ENCODE data around the gene EEIG1.

- TF ChIP-seq, protein P1, sequence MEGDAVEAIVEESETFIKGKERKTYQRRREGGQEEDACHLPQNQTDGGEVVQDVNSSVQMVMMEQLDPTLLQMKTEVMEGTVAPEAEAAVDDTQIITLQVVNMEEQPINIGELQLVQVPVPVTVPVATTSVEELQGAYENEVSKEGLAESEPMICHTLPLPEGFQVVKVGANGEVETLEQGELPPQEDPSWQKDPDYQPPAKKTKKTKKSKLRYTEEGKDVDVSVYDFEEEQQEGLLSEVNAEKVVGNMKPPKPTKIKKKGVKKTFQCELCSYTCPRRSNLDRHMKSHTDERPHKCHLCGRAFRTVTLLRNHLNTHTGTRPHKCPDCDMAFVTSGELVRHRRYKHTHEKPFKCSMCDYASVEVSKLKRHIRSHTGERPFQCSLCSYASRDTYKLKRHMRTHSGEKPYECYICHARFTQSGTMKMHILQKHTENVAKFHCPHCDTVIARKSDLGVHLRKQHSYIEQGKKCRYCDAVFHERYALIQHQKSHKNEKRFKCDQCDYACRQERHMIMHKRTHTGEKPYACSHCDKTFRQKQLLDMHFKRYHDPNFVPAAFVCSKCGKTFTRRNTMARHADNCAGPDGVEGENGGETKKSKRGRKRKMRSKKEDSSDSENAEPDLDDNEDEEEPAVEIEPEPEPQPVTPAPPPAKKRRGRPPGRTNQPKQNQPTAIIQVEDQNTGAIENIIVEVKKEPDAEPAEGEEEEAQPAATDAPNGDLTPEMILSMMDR (conservative IDR thresholded peaks at IDR 0.05; ENCODE audit: low read depth, low read length) = no peak
- TF ChIP-seq POLR2A (IDR thresholded peaks at IDR 0.05; ENCODE audit: low read depth, low read length) = no peak
- TF ChIP-seq RFX5 (IDR thresholded peaks at IDR 0.05; ENCODE audit: low read depth, low read length) = no peak
- TF ChIP-seq SMC3 (IDR thresholded peaks at IDR 0.05; ENCODE audit: low read depth, low read length) = no peak
- no peak for TF ChIP-seq RCOR1 (IDR thresholded peaks at IDR 0.05; ENCODE audit: insufficient replicate concordance, low read length)
- TF ChIP-seq MAZ (IDR thresholded peaks at IDR 0.05; ENCODE audit: borderline replicate concordance, low read depth, low read length) = no peak
- TF ChIP-seq FOS (IDR thresholded peaks at IDR 0.05; ENCODE audit: low read depth, low read length) = no peak
These were observed 606 bp downstream of the EEIG1 start for GRCh38 chr9:127980060-127980705.
